GM19452 (cell line): ENCODE measurements around the gene BNIP3.

Experiments
- ATAC-seq: cut with Tn5 transposase; IDR thresholded peaks from one replicate; pipeline ENCODE4 v1.9.1; 2021; ENCODE audit not compliant: unreplicated experiment

BNIP3 gene

GRCh38 chr10:131978851-131979250 lies 2.9 kb downstream of the BNIP3 start:
- ATAC-seq = no peak

GRCh38 chr10:131978366-131978765 lies 3.4 kb downstream of the BNIP3 start:
- no peak for ATAC-seq

GRCh38 chr10:131977323-131978096 lies 4.2 kb downstream of the BNIP3 start:
- no peak for ATAC-seq

- ATAC-seq = no peak
These were observed 5.9 kb downstream of the BNIP3 start for GRCh38 chr10:131975796-131976195.

- no peak for ATAC-seq
These were observed 6.7 kb downstream of the BNIP3 start for GRCh38 chr10:131975003-131975402.

- ATAC-seq = no peak
These were observed 7.5 kb downstream of the BNIP3 start for GRCh38 chr10:131974034-131974817.

GRCh38 chr10:131973160-131973951 lies 8.4 kb downstream of the BNIP3 start:
- ATAC-seq = no peak

GRCh38 chr10:131972474-131973071 lies 9.2 kb downstream of the BNIP3 start:
- no peak for ATAC-seq

GRCh38 chr10:131971591-131971990 lies 10.1 kb downstream of the BNIP3 start:
- no peak for ATAC-seq

GRCh38 chr10:131970946-131971345 lies 10.8 kb downstream of the BNIP3 start:
- ATAC-seq = no peak

GRCh38 chr10:131968949-131969348 lies 12.8 kb downstream of the BNIP3 start:
- no peak for ATAC-seq

- no peak for ATAC-seq
These were observed 17.4 kb downstream of the BNIP3 start for GRCh38 chr10:131964298-131964697.

- no peak for ATAC-seq
These were observed 17.9 kb downstream of the BNIP3 start for GRCh38 chr10:131963811-131964210.

GRCh38 chr10:131963350-131963749 lies 18.4 kb downstream of the BNIP3 start:
- no peak for ATAC-seq

- no peak for ATAC-seq
These were observed 19.7 kb downstream of the BNIP3 start for GRCh38 chr10:131961777-131962662.

GRCh38 chr10:131961047-131961776 lies 20.5 kb downstream of the BNIP3 start:
- no peak for ATAC-seq

GRCh38 chr10:131960631-131961046 lies 21.1 kb downstream of the BNIP3 start:
- no peak for ATAC-seq

GRCh38 chr10:131959841-131960240 lies 21.9 kb downstream of the BNIP3 start:
- ATAC-seq = no peak

GRCh38 chr10:131955591-131956340 lies 26.0 kb downstream of the BNIP3 start:
- no peak for ATAC-seq
